ENCODE measurements around the gene PRR7.
A peak's percentile ranks its signal among the peaks of the same experiment; 100 is the strongest.

The PRR7 gene

DNA sequence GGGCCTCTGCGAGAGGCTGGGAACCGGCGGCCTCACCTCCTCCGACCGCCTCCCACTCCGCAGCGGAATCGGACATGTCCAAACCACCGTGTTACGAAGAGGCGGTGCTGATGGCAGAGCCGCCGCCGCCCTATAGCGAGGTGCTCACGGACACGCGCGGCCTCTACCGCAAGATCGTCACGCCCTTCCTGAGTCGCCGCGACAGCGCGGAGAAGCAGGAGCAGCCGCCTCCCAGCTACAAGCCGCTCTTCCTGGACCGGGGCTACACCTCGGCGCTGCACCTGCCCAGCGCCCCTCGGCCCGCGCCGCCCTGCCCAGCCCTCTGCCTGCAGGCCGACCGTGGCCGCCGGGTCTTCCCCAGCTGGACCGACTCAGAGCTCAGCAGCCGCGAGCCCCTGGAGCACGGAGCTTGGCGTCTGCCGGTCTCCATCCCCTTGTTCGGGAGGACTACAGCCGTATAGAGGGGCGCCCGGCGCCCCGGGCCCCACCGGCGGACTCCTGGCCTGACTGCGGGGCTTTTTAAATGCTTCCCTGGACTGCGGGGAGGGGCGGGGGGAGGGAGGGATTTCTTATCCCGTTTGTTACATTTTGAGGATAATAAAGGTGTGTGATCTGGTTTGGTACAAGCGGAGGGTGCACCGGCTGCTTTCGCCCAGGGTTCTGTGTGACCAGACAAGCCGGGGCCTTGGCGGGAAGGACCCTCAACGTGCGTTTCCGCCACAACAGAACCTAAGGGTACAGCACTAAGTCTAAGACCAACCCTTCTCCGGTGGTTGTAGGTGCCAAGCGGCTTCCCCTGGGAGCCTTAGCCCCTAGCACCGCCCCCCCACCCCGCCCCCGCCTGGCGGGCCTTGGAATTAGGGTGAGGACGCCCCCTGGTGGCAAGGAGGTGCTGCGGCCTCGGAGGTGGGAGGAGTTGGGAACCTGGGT is 9.3 kb downstream of the PRR7 start (continued):
- TF ChIP-seq, protein P1, sequence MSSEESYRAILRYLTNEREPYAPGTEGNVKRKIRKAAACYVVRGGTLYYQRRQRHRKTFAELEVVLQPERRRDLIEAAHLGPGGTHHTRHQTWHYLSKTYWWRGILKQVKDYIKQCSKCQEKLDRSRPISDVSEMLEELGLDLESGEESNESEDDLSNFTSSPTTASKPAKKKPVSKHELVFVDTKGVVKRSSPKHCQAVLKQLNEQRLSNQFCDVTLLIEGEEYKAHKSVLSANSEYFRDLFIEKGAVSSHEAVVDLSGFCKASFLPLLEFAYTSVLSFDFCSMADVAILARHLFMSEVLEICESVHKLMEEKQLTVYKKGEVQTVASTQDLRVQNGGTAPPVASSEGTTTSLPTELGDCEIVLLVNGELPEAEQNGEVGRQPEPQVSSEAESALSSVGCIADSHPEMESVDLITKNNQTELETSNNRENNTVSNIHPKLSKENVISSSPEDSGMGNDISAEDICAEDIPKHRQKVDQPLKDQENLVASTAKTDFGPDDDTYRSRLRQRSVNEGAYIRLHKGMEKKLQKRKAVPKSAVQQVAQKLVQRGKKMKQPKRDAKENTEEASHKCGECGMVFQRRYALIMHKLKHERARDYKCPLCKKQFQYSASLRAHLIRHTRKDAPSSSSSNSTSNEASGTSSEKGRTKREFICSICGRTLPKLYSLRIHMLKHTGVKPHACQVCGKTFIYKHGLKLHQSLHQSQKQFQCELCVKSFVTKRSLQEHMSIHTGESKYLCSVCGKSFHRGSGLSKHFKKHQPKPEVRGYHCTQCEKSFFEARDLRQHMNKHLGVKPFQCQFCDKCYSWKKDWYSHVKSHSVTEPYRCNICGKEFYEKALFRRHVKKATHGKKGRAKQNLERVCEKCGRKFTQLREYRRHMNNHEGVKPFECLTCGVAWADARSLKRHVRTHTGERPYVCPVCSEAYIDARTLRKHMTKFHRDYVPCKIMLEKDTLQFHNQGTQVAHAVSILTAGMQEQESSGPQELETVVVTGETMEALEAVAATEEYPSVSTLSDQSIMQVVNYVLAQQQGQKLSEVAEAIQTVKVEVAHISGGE (tag by site-specific recombination; conservative IDR thresholded peaks at IDR 0.05; ENCODE audit: low read depth) = peak; percentile 50
- TF ChIP-seq KLF10 (tag by site-specific recombination; IDR thresholded peaks at IDR 0.05) (peak; percentile 21; the same call in 1 of the 2 replicates), ZFP37 (tag by site-specific recombination; IDR thresholded peaks at IDR 0.05) (no peak), BCL11B (tag by site-specific recombination; IDR thresholded peaks at IDR 0.05; ENCODE audit: low read depth) (no peak; the same call in none of the 2 replicates), ZNF366 (tag by site-specific recombination; conservative IDR thresholded peaks at IDR 0.05) (peak; percentile 12; the same call in 1 of the 2 replicates), ZNF324 (tag by site-specific recombination; IDR thresholded peaks at IDR 0.05) (no peak; the same call in 1 of the 2 replicates), ZBTB48 (tag by site-specific recombination; IDR thresholded peaks at IDR 0.05) (peak; percentile 91), ZNF391 (tag by site-specific recombination; IDR thresholded peaks at IDR 0.05; ENCODE audit: borderline replicate concordance, low read depth) (0 out of 2 replicates have a peak, but pooled peaks have one; percentile 24), ZNF501 (tag by site-specific recombination; IDR thresholded peaks at IDR 0.05) (peak; percentile 77), BCL11A (tag by site-specific recombination; IDR thresholded peaks at IDR 0.05; ENCODE audit: low read depth) (peak; percentile 44; the same call in 1 of the 2 replicates), GLI2 (tag by site-specific recombination; IDR thresholded peaks at IDR 0.05; ENCODE audit: borderline replicate concordance, low read depth) (no peak), ZNF629 (tag by site-specific recombination; IDR thresholded peaks at IDR 0.05) (peak; percentile 33; the same call in 1 of the 2 replicates), ZEB2 (tag by site-specific recombination; IDR thresholded peaks at IDR 0.05) (peak; percentile 91), ZNF19 (tag by site-specific recombination; IDR thresholded peaks at IDR 0.05; ENCODE audit: low read depth) (no peak), ZNF677 (tag by site-specific recombination; IDR thresholded peaks at IDR 0.05) (no peak), ZBTB8A (tag by site-specific recombination; IDR thresholded peaks at IDR 0.05) (peak; percentile 93), ZNF423 (tag by site-specific recombination; IDR thresholded peaks at IDR 0.05) (peak; percentile 97)
- TF ChIP-seq, protein P2, sequence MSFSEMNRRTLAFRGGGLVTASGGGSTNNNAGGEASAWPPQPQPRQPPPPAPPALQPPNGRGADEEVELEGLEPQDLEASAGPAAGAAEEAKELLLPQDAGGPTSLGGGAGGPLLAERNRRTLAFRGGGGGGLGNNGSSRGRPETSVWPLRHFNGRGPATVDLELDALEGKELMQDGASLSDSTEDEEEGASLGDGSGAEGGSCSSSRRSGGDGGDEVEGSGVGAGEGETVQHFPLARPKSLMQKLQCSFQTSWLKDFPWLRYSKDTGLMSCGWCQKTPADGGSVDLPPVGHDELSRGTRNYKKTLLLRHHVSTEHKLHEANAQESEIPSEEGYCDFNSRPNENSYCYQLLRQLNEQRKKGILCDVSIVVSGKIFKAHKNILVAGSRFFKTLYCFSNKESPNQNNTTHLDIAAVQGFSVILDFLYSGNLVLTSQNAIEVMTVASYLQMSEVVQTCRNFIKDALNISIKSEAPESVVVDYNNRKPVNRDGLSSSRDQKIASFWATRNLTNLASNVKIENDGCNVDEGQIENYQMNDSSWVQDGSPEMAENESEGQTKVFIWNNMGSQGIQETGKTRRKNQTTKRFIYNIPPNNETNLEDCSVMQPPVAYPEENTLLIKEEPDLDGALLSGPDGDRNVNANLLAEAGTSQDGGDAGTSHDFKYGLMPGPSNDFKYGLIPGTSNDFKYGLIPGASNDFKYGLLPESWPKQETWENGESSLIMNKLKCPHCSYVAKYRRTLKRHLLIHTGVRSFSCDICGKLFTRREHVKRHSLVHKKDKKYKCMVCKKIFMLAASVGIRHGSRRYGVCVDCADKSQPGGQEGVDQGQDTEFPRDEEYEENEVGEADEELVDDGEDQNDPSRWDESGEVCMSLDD (tag by site-specific recombination; IDR thresholded peaks at IDR 0.05) = peak; percentile 67
- TF ChIP-seq, protein P3, sequence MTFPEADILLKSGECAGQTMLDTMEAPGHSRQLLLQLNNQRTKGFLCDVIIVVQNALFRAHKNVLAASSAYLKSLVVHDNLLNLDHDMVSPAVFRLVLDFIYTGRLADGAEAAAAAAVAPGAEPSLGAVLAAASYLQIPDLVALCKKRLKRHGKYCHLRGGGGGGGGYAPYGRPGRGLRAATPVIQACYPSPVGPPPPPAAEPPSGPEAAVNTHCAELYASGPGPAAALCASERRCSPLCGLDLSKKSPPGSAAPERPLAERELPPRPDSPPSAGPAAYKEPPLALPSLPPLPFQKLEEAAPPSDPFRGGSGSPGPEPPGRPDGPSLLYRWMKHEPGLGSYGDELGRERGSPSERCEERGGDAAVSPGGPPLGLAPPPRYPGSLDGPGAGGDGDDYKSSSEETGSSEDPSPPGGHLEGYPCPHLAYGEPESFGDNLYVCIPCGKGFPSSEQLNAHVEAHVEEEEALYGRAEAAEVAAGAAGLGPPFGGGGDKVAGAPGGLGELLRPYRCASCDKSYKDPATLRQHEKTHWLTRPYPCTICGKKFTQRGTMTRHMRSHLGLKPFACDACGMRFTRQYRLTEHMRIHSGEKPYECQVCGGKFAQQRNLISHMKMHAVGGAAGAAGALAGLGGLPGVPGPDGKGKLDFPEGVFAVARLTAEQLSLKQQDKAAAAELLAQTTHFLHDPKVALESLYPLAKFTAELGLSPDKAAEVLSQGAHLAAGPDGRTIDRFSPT (tag by site-specific recombination; IDR thresholded peaks at IDR 0.05) = peak; percentile 27; the same call in 1 of the 2 replicates
- TF ChIP-seq, protein P4, sequence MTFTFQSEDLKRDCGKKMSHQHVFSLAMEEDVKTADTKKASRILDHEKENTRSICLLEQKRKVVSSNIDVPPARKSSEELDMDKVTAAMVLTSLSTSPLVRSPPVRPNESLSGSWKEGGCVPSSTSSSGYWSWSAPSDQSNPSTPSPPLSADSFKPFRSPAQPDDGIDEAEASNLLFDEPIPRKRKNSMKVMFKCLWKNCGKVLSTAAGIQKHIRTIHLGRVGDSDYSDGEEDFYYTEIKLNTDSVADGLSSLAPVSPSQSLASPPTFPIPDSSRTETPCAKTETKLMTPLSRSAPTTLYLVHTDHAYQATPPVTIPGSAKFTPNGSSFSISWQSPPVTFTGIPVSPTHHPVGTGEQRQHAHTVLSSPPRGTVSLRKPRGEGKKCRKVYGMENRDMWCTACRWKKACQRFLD (tag by site-specific recombination; IDR thresholded peaks at IDR 0.05) = no peak
- TF ChIP-seq, protein P5, sequence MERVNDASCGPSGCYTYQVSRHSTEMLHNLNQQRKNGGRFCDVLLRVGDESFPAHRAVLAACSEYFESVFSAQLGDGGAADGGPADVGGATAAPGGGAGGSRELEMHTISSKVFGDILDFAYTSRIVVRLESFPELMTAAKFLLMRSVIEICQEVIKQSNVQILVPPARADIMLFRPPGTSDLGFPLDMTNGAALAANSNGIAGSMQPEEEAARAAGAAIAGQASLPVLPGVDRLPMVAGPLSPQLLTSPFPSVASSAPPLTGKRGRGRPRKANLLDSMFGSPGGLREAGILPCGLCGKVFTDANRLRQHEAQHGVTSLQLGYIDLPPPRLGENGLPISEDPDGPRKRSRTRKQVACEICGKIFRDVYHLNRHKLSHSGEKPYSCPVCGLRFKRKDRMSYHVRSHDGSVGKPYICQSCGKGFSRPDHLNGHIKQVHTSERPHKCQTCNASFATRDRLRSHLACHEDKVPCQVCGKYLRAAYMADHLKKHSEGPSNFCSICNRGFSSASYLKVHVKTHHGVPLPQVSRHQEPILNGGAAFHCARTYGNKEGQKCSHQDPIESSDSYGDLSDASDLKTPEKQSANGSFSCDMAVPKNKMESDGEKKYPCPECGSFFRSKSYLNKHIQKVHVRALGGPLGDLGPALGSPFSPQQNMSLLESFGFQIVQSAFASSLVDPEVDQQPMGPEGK (tag by site-specific recombination; IDR thresholded peaks at IDR 0.05) = peak; percentile 97
- TF ChIP-seq, protein P6, sequence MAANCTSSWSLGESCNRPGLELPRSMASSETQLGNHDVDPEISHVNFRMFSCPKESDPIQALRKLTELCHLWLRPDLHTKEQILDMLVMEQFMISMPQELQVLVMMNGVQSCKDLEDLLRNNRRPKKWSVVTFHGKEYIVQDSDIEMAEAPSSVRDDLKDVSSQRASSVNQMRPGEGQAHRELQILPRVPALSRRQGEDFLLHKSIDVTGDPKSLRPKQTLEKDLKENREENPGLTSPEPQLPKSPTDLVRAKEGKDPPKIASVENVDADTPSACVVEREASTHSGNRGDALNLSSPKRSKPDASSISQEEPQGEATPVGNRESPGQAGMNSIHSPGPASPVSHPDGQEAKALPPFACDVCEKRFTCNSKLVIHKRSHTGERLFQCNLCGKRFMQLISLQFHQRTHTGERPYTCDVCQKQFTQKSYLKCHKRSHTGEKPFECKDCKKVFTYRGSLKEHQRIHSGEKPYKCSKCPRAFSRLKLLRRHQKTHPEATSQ (tag by site-specific recombination; IDR thresholded peaks at IDR 0.05) = peak; percentile 56; the same call in 1 of the 2 replicates
- TF ChIP-seq, protein P7, sequence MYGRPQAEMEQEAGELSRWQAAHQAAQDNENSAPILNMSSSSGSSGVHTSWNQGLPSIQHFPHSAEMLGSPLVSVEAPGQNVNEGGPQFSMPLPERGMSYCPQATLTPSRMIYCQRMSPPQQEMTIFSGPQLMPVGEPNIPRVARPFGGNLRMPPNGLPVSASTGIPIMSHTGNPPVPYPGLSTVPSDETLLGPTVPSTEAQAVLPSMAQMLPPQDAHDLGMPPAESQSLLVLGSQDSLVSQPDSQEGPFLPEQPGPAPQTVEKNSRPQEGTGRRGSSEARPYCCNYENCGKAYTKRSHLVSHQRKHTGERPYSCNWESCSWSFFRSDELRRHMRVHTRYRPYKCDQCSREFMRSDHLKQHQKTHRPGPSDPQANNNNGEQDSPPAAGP (tag by site-specific recombination; IDR thresholded peaks at IDR 0.05) = peak; percentile 21; the same call in 1 of the 2 replicates
